Measurements from ENCODE around the gene DCP1B.

The DCP1B gene

GRCh38 chr12:2023365-2023764 lies 19.1 kb upstream of the DCP1B start:
- H3K9ac ChIP-seq (ENCODE audit: low read length): no peak overlapping the region
- H4K20me1 ChIP-seq (ENCODE audit: insufficient read depth, low read length): no peaks in the 10 kb centered on the region
- no peaks in the 10 kb centered on the region for H3K79me2 ChIP-seq (ENCODE audit: low read length)
- H3K4me3 ChIP-seq (ENCODE audit: low read length): no peak overlapping the region
- no peak overlapping the region for H2AFZ ChIP-seq (ENCODE audit: low read depth, low read length)
- no peak overlapping the region for H3K27ac ChIP-seq (ENCODE audit: low read length)
- no peaks in the 10 kb centered on the region for H3K4me1 ChIP-seq (ENCODE audit: low read length)
- H3K4me2 ChIP-seq (ENCODE audit: low read length): no peak overlapping the region
- peaks cover 53% of the 10 kb centered on the region for H3K27me3 ChIP-seq (ENCODE audit: low read depth, low read length)
- TF ChIP-seq EZH2phosphoT487 (IDR thresholded peaks at IDR 0.05; ENCODE audit: low read depth) (no peak), CTCF (IDR thresholded peaks at IDR 0.05; ENCODE audit: low read depth, low read length) (no peak)
- H3K36me3 ChIP-seq (replicated peaks; ENCODE audit: low read depth, low read length): no peaks in the 10 kb centered on the region
- no peaks in the 10 kb centered on the region for H3K9me3 ChIP-seq (ENCODE audit: insufficient read depth, low read length)

- Histone ChIP-seq H4K20me1 (ENCODE audit: insufficient read depth, low read length) (no peaks in the 10 kb centered on the region), H3K4me1 (ENCODE audit: low read length) (peaks cover 13% of the 10 kb centered on the region), H3K27ac (ENCODE audit: low read length) (no peak overlapping the region), H3K27me3 (ENCODE audit: low read depth, low read length) (peaks cover 27% of the 10 kb centered on the region), H3K9ac (ENCODE audit: low read length) (no peak overlapping the region), H3K36me3 (replicated peaks; ENCODE audit: low read depth, low read length) (no peaks in the 10 kb centered on the region), H2AFZ (ENCODE audit: low read depth, low read length) (no peak overlapping the region), H3K9me3 (ENCODE audit: insufficient read depth, low read length) (no peaks in the 10 kb centered on the region), H3K4me2 (ENCODE audit: low read length) (no peak overlapping the region), H3K4me3 (ENCODE audit: low read length) (no peak overlapping the region), H3K79me2 (ENCODE audit: low read length) (no peaks in the 10 kb centered on the region)
- no peak for TF ChIP-seq CTCF (IDR thresholded peaks at IDR 0.05; ENCODE audit: low read depth, low read length)
- TF ChIP-seq EZH2phosphoT487 (IDR thresholded peaks at IDR 0.05; ENCODE audit: low read depth): no peak
These were observed 16.3 kb upstream of the DCP1B start for GRCh38 chr12:2020511-2020910.

GRCh38 chr12:2019126-2019525 lies 14.9 kb upstream of the DCP1B start:
- no peaks in the 10 kb centered on the region for H3K9me3 ChIP-seq (ENCODE audit: insufficient read depth, low read length)
- no peak overlapping the region for H3K27ac ChIP-seq (ENCODE audit: low read length)
- no peak overlapping the region for H3K4me2 ChIP-seq (ENCODE audit: low read length)
- TF ChIP-seq CTCF (IDR thresholded peaks at IDR 0.05; ENCODE audit: low read depth, low read length) (no peak), EZH2phosphoT487 (IDR thresholded peaks at IDR 0.05; ENCODE audit: low read depth) (no peak)
- H2AFZ ChIP-seq (ENCODE audit: low read depth, low read length): no peak overlapping the region
- H3K79me2 ChIP-seq (ENCODE audit: low read length): no peaks in the 10 kb centered on the region
- peaks cover 13% of the 10 kb centered on the region for H3K4me1 ChIP-seq (ENCODE audit: low read length)
- no peaks in the 10 kb centered on the region for H4K20me1 ChIP-seq (ENCODE audit: insufficient read depth, low read length)
- H3K9ac ChIP-seq (ENCODE audit: low read length): no peak overlapping the region
- H3K4me3 ChIP-seq (ENCODE audit: low read length): no peak overlapping the region
- peaks cover 27% of the 10 kb centered on the region for H3K27me3 ChIP-seq (ENCODE audit: low read depth, low read length)
- H3K36me3 ChIP-seq (replicated peaks; ENCODE audit: low read depth, low read length): no peaks in the 10 kb centered on the region

- Histone ChIP-seq H3K36me3 (replicated peaks; ENCODE audit: low read depth, low read length) (no peaks in the 10 kb centered on the region), H3K4me3 (ENCODE audit: low read length) (no peak overlapping the region), H3K9me3 (ENCODE audit: insufficient read depth, low read length) (no peaks in the 10 kb centered on the region), H2AFZ (ENCODE audit: low read depth, low read length) (no peak overlapping the region), H3K4me1 (ENCODE audit: low read length) (peaks cover 13% of the 10 kb centered on the region), H4K20me1 (ENCODE audit: insufficient read depth, low read length) (no peaks in the 10 kb centered on the region), H3K27ac (ENCODE audit: low read length) (no peak overlapping the region), H3K9ac (ENCODE audit: low read length) (no peak overlapping the region), H3K4me2 (ENCODE audit: low read length) (no peak overlapping the region), H3K79me2 (ENCODE audit: low read length) (no peaks in the 10 kb centered on the region), H3K27me3 (ENCODE audit: low read depth, low read length) (peaks cover 27% of the 10 kb centered on the region)
- no peak for TF ChIP-seq CTCF (IDR thresholded peaks at IDR 0.05; ENCODE audit: low read depth, low read length)
- no peak for TF ChIP-seq EZH2phosphoT487 (IDR thresholded peaks at IDR 0.05; ENCODE audit: low read depth)
These were observed 14.1 kb upstream of the DCP1B start for GRCh38 chr12:2018391-2018790.
